ENCODE results near the gene CLDND1. TPM values are rescaled to one million over a fixed set of nuclear protein-coding genes. Genes with fewer than 3 reads are reported as not detected.

Gene CLDND1
- polyA plus RNA-seq, 12 donors, result 56.3 to 148 (median 95.6) TPM; not detected in 1

GRCh38 chr3:98553753-98554152, 31.1 kb upstream of the CLDND1 start:
- DNase-seq, result no peak

GRCh38 chr3:98553021-98553563, 30.4 kb upstream of the CLDND1 start:
- no peak for DNase-seq

GRCh38 chr3:98552232-98553020, 29.7 kb upstream of the CLDND1 start:
- no peak for DNase-seq

- no peak for DNase-seq
These were observed 29.1 kb upstream of the CLDND1 start for GRCh38 chr3:98551754-98552153.

DNA sequence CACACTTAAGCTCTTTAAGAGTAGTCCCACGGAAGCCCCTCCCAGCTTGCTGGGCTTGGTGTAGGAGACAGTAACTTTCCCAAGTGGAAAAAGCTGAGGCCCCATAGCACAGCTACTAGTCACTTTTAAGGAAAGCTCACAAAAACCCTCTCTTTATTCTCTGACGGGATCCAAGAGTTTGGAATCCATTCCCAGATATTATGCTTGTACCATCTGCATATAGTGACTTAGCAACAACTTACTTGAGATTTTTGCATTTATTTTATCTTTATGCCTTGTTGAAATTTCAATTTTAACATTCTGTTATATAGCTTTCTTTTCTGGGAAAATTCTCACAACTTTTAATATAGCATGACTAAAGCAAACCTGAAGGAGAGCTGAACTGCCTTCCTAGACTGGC, 28.5 kb upstream of the CLDND1 start:
- no peak for DNase-seq

- no peak for DNase-seq
These were observed 28.1 kb upstream of the CLDND1 start for GRCh38 chr3:98550833-98551232.

GRCh38 chr3:98548544-98548943, 25.8 kb upstream of the CLDND1 start:
- DNase-seq, result no peak

DNA sequence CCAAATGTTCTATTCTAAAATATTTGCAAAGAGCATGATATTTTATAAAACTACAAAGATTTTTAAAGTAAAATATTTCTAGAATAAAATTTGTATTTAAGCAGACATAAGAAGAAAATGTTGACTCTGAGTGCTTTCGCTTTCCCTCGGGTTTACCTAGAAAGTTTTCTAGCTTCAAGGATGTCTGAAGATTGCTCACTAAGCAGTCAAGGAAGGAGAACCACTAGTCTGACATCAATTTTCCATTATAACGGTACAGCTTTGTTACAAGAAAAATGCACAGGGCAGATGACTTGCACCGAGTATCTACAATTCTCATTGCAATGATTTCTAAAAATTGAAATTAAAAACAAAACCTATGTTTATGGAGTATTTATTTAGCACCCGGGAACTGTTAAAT, 23.2 kb upstream of the CLDND1 start:
- no peak for DNase-seq

GRCh38 chr3:98542623-98543022, 19.9 kb upstream of the CLDND1 start:
- DNase-seq, result no peak

- no peak for DNase-seq
These were observed 19.0 kb upstream of the CLDND1 start for GRCh38 chr3:98541695-98542094.

- DNase-seq, result no peak
These were observed 17.6 kb upstream of the CLDND1 start for GRCh38 chr3:98540346-98540745.

DNA sequence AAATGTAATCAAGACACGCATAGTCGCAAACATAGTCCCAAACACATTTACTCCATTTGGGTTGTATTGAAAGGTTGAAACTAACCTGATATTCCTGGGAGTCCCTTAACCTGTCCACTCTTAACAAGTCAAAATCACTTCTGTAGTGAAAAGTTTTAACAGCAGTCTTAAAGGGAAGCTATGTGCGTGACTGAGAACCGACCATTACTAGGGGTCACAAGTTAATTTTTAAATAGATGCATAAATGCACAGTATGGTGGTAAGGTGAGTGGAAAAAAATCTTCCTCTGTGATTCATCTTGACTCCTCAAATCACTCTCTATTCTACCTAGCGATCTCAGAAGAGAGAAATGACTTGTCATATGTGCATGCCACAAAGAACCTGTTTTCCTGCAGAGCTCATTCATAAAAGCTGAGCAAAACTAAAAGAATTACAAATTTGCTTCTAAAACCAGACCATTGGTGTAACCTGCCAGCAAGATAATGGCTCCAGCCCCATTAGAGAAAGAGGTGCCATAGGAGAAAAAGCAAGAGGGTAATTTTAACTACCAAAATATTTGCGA, 13.8 kb upstream of the CLDND1 start:
- no peak for DNase-seq

- DNase-seq, result no peak
These were observed 12.0 kb upstream of the CLDND1 start for GRCh38 chr3:98534734-98535133.

DNA sequence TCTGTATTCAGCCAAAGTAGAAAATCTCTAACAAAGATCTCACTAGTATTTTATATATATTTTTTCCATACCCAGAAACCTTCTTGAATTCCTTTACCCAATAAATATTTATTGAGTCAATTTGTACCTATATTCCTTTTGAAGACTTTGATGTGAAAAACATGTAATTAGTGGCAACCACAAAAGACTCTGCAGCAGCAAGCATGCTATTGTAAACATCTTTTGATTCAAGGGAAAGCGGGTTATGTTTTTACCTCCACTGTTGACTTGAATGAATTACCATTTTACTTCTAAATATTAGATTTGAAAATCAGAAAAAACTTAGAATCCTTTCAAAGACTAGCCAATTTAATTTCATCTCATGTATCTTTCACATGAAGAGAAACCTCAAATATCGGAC, 11.5 kb upstream of the CLDND1 start:
- DNase-seq, result no peak

- no peak for DNase-seq
These were observed 10.2 kb upstream of the CLDND1 start for GRCh38 chr3:98532709-98533571.

DNA sequence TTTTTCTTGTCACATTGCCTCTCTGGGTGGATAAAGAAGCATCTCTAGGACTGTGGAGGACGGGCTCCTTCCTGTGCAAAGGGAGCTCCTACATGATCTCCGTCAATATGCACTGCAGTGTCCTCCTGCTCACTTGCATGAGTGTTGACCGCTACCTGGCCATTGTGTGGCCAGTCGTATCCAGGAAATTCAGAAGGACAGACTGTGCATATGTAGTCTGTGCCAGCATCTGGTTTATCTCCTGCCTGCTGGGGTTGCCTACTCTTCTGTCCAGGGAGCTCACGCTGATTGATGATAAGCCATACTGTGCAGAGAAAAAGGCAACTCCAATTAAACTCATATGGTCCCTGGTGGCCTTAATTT, 9.6 kb upstream of the CLDND1 start:
- no peak for DNase-seq

GRCh38 chr3:98531622-98532274, 9.0 kb upstream of the CLDND1 start, which contains the start of gene GPR15:
Gene GPR15, plus strand, starts transcription at chr3:98531978. Its CDS starts 56 bp downstream, at chr3:98532034.
- no peak for DNase-seq

GRCh38 chr3:98530676-98531075, 8.0 kb upstream of the CLDND1 start:
- no peak for DNase-seq

- no peak for DNase-seq
These were observed 7.3 kb upstream of the CLDND1 start for GRCh38 chr3:98529856-98530459.

- no peak for DNase-seq
These were observed 6.0 kb upstream of the CLDND1 start for GRCh38 chr3:98528474-98529346.
